CD4-positive, alpha-beta memory T cell (primary cell): ENCODE measurements around the gene BCL7C. TPM values are rescaled to one million over a fixed set of nuclear protein-coding genes. Genes with fewer than 3 reads are reported as not detected.

Source experiments
- CTCF ChIA-PET: fragments of 350-600 bp; sonication (Branson Sonifier 250); formaldehyde crosslinking; loops from one replicate; lab custom pipeline; 2021; ENCODE audit warnings: inconsistent platforms; ENCODE audit not compliant: partially characterized antibody; lab: Charles Lee
- POLR2A ChIA-PET: fragments of 350-600 bp; sonication (Branson Sonifier 250); formaldehyde crosslinking; loops from one replicate; lab custom pipeline; 2021; ENCODE audit not compliant: partially characterized antibody; lab: Charles Lee
- DNase-seq, 5 donors: peaks; one replicate each; pipeline versions ENCODE4 v3.0.0 to v3.0.0-alpha.2; 2020 to 2022; ENCODE audit warnings: mixed read lengths in 1 of 5
- H3K27ac ChIP-seq: one replicate; pipeline ENCODE4 v1.7.0; 2013; ENCODE audit warnings: low read depth, low read length
- H3K27me3 ChIP-seq: 2 replicates; pipeline ENCODE4 v1.7.0; 2013; ENCODE audit warnings: mild to moderate bottlenecking, low read length, moderate library complexity; ENCODE audit not compliant: insufficient read depth
- H3K36me3 ChIP-seq: 2 replicates; pipeline ENCODE4 v1.7.0; 2013; ENCODE audit warnings: mild to moderate bottlenecking, low read length, moderate library complexity; ENCODE audit not compliant: insufficient read depth
- H3K4me1 ChIP-seq: 2 replicates; pipeline ENCODE4 v1.7.0; 2013; ENCODE audit warnings: mild to moderate bottlenecking, low read length, moderate library complexity; ENCODE audit not compliant: insufficient read depth
- H3K4me3 ChIP-seq, 2 donors: one replicate each; pipeline ENCODE4 v1.7.0; 2013; ENCODE audit warnings: low read length in 2 of 2, mild to moderate bottlenecking in 1 of 2
- H3K9me3 ChIP-seq, 2 donors: one replicate each; pipeline ENCODE4 v1.7.0; 2013; ENCODE audit warnings: low read length in 2 of 2, control low read depth in 1 of 2; ENCODE audit not compliant: control insufficient read depth in 1 of 2
- H3K27ac Mint-ChIP-seq, 7 donors: one replicate each; pipeline ENCODE4 v1.8.0; 2020 to 2021; ENCODE audit warnings: mixed read lengths in 7 of 7, mild to moderate bottlenecking in 6 of 7, inconsistent platforms in 3 of 7, moderate library complexity in 3 of 7
- H3K27me3 Mint-ChIP-seq, 2 donors: one replicate each; pipeline ENCODE4 v1.8.0; 2020 to 2021; ENCODE audit warnings: mixed read lengths in 2 of 2
- H3K36me3 Mint-ChIP-seq, 2 donors: one replicate each; pipeline ENCODE4 v1.8.0; 2020 to 2021; ENCODE audit warnings: mixed read lengths in 2 of 2, inconsistent platforms in 1 of 2, mild to moderate bottlenecking in 1 of 2
- H3K4me1 Mint-ChIP-seq, 4 donors: one replicate each; pipeline ENCODE4 v1.8.0; 2020 to 2021; ENCODE audit warnings: mixed read lengths in 4 of 4, mild to moderate bottlenecking in 1 of 4
- H3K4me3 Mint-ChIP-seq, 8 donors: one replicate each; pipeline ENCODE4 v1.8.0; 2020 to 2021; ENCODE audit warnings: mixed read lengths in 8 of 8, mild to moderate bottlenecking in 7 of 8, moderate library complexity in 6 of 8, inconsistent platforms in 3 of 8
- H3K9me3 Mint-ChIP-seq, 8 donors: one replicate each; pipeline ENCODE4 v1.8.0; 2020 to 2021; ENCODE audit warnings: mixed read lengths in 8 of 8, mild to moderate bottlenecking in 5 of 8, inconsistent platforms in 3 of 8, moderate library complexity in 1 of 8
- intact Hi-C: fragments of 100-400 bp; cut with micrococcal nuclease; formaldehyde crosslinking; loops from one replicate; pipeline ENCODE4 v1.15.1; 2023
- polyA plus RNA-seq, 2 donors: library from polyadenylated mRNA; unstranded; fragments of 300-500 nt; fragmentation: Illumina TruSeq; gene quantifications; one replicate each; pipeline ENCODE4 v1.2.3, GENCODE V29; 2021
- total RNA-seq, 2 experiments: library from RNA; stranded (reverse); gene quantifications; one replicate each; pipeline ENCODE4 v1.2.3, GENCODE V29; 2021

The BCL7C gene
- total and polyA plus RNA-seq, 4 experiments from 2014 or later = 25.5 to 53.1 (median 36.3) TPM

DNA sequence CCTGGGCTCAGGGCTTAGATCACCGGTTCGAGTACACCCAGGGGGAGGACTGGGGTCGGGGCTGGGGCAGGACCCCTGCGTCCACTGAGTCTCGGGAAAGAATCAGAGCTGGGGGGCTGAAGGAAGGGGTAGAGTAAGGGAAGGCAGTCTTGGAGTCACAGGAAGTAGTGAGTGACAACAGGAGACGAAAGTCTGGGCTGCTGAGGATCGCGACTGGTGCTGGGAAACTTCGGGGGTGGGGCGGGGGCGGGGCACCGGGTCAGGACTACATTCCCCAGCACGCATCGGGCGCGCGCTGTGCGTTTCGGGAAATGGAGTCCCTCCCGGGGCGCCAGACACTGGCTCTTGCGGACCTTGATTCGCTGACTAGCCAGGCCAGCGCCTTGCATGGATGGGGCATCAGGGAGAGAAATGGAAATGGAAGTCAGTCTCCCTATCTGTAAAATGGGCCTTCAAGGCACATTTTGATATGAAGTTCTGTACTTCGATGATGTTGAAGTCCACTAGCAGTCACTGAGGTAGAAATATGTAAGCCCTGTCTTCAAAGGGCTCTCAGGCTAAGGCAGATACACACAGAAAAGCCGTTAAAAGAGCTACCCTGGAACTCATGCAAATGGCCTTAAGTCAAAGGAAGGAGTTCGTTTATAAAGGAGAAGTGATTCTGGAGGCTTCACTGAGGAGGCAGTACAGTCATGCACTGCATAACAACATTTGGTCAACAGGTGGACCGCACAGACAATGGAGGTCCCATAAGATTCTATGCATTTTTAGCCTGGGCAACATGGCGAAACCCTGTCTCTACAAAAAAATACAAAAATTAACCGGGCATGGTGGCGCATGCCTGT lies 3.2 kb upstream of the BCL7C start:
- ChIA-PET POLR2A (interaction anchor here (0.5 to 10.9 kb wide), 3 partner anchors 21 to 389 kb away, joined by 3 to 177 read pairs (median 4); no protein-coding TSS in a partner anchor), CTCF (interaction anchor here (0.5 to 8.3 kb wide), 4 partner anchors 10 to 84 kb away, joined by 3 to 124 read pairs (median 4); no protein-coding TSS in a partner anchor)
- Histone ChIP-seq H3K27ac (peak overlapping the region; percentile 46), H3K4me3 (no peak overlapping the region), H3K27me3 (no peaks in the 10 kb centered on the region), H3K4me1 (peaks cover 45% of the 10 kb centered on the region), H3K9me3 (no peaks in the 10 kb centered on the region), H3K36me3 (no peaks in the 10 kb centered on the region)
- H3K9me3 Mint-ChIP-seq = peaks cover 0 to 3% (median 0%) of the 10 kb centered on the region in 8 donors
- DNase-seq = peak; percentile 56 to 73 (median 67)
- peaks cover 30 to 58% (median 45%) of the 10 kb centered on the region in 4 donors for H3K4me1 Mint-ChIP-seq
- H3K36me3 Mint-ChIP-seq = peaks cover 0 to 4% of the 10 kb centered on the region in 2 donors
- H3K27ac Mint-ChIP-seq = peak overlapping the region; percentile 83 to 93 (median 90)
- H3K27me3 Mint-ChIP-seq = no peaks in the 10 kb centered on the region
- peak overlapping the region; percentile 45 to 80 (median 68) for H3K4me3 Mint-ChIP-seq
- intact Hi-C loops = loop anchor here (1.0 to 2.0 kb wide), 2 partner anchors 25 to 60 kb away; partner anchors contain the start of gene SETD1A

DNA sequence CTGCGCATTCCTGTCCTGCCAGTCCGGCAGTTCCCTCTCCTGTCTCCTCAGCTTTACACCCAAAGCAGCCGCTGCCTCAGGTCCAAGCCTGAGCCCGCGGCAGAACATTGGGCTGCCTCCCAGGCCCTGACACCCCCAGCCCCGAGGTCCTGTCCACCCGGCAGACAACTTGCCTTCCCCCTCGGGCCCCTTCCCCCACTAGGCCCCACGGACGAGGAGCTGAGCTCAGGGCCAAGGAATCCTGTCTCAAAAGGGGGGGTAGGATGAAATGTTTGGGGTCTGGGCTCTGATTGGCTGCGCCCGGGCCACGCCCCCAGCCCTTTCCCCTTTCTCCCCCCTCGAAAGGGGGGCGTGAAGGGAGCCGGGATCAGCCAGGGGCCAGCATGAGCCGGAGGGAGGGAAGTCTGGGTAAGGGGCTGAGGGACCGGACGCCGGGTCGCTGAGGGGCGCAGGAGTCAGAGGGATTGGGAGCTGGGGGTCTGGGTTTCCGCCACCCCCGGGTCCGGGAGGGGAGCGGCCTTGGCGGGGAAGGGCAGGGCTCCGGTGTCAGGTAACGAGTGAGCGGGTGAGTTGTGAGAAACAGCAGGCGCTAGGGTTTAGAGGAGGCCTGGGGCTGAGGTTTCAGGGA lies 2.5 kb upstream of the BCL7C start, which contains the start of gene CTF1:
Gene CTF1 (plus strand): TSS at position 354 of the 628 bp plus-strand sequence. CDS start 30 bp downstream, at position 384.
- intact Hi-C loops = loop anchor here (2.0 kb wide), 1 partner anchor 60 kb away; the partner anchor contains the start of gene SETD1A
- Histone ChIP-seq H3K4me3 (no peak within 1 kb of the TSS), H3K9me3 (no peaks in the 10 kb centered on the region), H3K4me1 (peaks cover 40% of the 10 kb centered on the region), H3K27me3 (no peaks in the 10 kb centered on the region), H3K27ac (peak within 1 kb of the TSS; percentile 46), H3K36me3 (peaks cover 3% of the 10 kb centered on the region)
- POLR2A ChIA-PET = interaction anchor here (0.5 to 10.9 kb wide), 4 partner anchors 20 to 389 kb away, joined by 3 to 177 read pairs (median 4); no protein-coding TSS in a partner anchor
- H3K9me3 Mint-ChIP-seq = peaks cover 0 to 3% (median 0%) of the 10 kb centered on the region in 8 donors
- peak within 1 kb of the TSS; percentile 83 to 97 (median 90) for H3K27ac Mint-ChIP-seq
- peaks cover 30 to 60% (median 45%) of the 10 kb centered on the region in 4 donors for H3K4me1 Mint-ChIP-seq
- H3K27me3 Mint-ChIP-seq = no peaks in the 10 kb centered on the region
- DNase-seq = no peak
- peak within 1 kb of the TSS; percentile 59 to 88 (median 79) for H3K4me3 Mint-ChIP-seq
- H3K36me3 Mint-ChIP-seq = peaks cover 0 to 6% of the 10 kb centered on the region in 2 donors
- CTCF ChIA-PET = interaction anchor here (0.9 to 8.3 kb wide), 2 partner anchors 52 to 83 kb away, joined by 3 to 124 read pairs; no protein-coding TSS in a partner anchor

DNA sequence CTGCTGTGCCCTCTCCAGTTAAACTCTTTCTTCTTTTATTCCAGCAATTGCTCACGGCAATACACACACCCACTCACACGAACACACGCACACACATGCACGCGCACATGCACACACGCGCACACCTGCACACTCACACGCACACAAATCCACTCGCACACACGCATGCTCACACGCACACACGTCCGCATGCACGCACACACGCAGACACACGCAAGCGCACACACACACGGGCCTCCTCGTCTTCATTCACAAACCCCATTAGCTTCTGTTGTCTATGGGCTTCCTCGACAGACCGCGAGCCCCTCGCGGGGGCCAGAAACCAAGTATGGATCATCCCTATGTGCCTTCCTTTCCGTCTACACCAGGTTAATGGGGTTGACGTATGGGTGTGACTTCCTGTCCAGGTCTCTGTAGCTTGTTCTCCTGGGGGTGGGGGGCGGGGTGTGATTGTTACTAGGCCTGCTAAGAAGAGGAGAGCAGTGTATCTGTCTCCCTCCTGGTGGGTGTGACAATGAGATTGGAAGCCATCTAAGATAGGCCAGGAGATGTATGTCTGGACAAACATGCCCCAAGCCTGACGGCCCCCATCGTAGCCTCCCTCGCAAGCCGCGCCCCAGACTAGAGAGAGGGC lies 1.9 kb upstream of the BCL7C start:
- H3K9me3 Mint-ChIP-seq = peaks cover 0 to 3% (median 0%) of the 10 kb centered on the region in 8 donors
- H3K27ac Mint-ChIP-seq = peak overlapping the region; percentile 52 to 97 (median 81)
- Histone ChIP-seq H3K9me3 (no peaks in the 10 kb centered on the region), H3K4me3 (no peak overlapping the region), H3K4me1 (peaks cover 35% of the 10 kb centered on the region), H3K27ac (peak overlapping the region; percentile 46), H3K36me3 (peaks cover 6% of the 10 kb centered on the region), H3K27me3 (no peaks in the 10 kb centered on the region)
- DNase-seq = peak in 1 of 5 donors; percentile 59
- peak overlapping the region; percentile 23 to 88 (median 79) for H3K4me3 Mint-ChIP-seq
- H3K36me3 Mint-ChIP-seq = peaks cover 0 to 9% of the 10 kb centered on the region in 2 donors
- H3K27me3 Mint-ChIP-seq = no peaks in the 10 kb centered on the region
- CTCF ChIA-PET = interaction anchor here (8.3 kb wide), 1 partner anchor 51 kb away, joined by 124 read pairs; no protein-coding TSS in a partner anchor
- POLR2A ChIA-PET = interaction anchor here (0.6 to 10.9 kb wide), 5 partner anchors 19 to 901 kb away, joined by 4 to 177 read pairs (median 4); partner anchors contain the start of genes FBXL19 and HIRIP3
- peaks cover 27 to 56% (median 42%) of the 10 kb centered on the region in 4 donors for H3K4me1 Mint-ChIP-seq
- intact Hi-C loops = loop anchor here (2.0 kb wide), 1 partner anchor 61 kb away; the partner anchor contains the start of gene SETD1A

DNA sequence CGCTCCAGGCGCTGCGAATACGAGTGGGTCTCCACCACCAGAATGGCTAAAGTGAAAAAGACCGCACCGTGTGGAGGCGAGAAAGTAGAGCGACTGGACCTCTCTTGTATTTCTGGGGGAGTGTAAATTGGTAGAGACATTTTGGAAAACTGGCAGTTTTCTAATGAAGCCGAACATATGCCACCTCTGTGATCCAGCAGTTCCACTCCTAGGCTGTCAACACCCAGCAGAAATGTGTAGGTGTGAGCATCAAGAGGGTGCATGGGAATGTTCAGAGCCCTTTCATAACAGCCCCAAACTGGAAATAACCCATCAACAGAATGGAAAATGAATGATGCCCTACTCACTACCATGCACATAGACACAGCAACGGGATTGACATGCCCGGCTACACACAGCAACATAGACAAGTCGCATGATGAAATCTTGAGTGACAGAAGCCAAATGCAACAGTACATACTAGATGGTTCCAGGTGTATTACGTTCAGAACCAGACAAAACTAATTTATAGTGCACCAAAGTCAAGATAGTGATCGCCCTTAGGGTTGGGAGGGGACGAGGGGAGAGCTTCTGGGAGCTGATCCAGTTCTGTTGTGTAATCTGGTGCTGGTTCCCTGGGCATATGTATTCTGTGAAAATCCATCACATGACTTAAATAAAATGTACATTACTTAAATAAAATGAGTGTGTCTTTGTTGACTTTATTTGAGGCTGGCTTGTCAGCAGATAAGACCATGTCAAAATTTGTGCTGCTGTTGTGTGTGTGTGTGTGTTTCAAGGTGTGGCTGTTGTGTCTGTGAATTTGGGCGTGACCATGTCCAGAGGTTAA lies 877 bp upstream of the BCL7C start:
- ChIA-PET CTCF (no interaction called here), POLR2A (interaction anchor here (1.1 to 10.9 kb wide), 3 partner anchors 18 to 50 kb away, joined by 4 to 177 read pairs (median 6); partner anchors contain the start of gene FBXL19)
- intact Hi-C loops = loop anchor here (1.0 kb wide), 1 partner anchor 19 kb away; no protein-coding TSS in a partner anchor
- Mint-ChIP-seq H3K36me3 (peaks cover 2 to 14% of the 10 kb centered on the region in 2 donors), H3K9me3 (peaks cover 0 to 3% (median 0%) of the 10 kb centered on the region in 8 donors), H3K27me3 (no peaks in the 10 kb centered on the region), H3K4me1 (peaks cover 28 to 53% (median 43%) of the 10 kb centered on the region in 4 donors), H3K27ac (peak overlapping the region; percentile 81 to 97 (median 93)), H3K4me3 (peak overlapping the region; percentile 81 to 91 (median 86))
- H3K9me3 ChIP-seq = no peaks in the 10 kb centered on the region
- H3K4me1 ChIP-seq = peaks cover 35% of the 10 kb centered on the region
- H3K27ac ChIP-seq = peak overlapping the region; percentile 59
- peak overlapping the region in 1 of 2 donors; percentile 34 for H3K4me3 ChIP-seq
- H3K36me3 ChIP-seq = peaks cover 6% of the 10 kb centered on the region
- DNase-seq = no peak
- no peaks in the 10 kb centered on the region for H3K27me3 ChIP-seq

DNA sequence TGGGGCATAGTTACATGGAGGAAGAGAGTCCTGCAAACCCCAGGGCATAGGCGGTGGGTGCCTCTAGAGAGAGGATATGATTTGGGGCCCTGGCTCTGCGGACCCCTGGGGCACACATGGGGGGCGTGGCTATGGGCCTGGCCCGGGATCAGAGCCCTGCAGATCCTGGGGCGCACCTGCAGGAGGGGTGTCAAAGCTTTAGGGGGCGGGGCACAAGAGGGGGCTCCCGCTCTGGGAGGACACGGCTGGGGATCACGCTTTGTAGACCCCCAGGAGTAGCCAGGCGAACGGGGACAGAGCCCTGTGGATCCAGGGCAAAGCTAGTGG lies 497 bp downstream of the BCL7C start:
- peaks cover 31 to 60% (median 44%) of the 10 kb centered on the region in 4 donors for H3K4me1 Mint-ChIP-seq
- intact Hi-C loops = no loop called here

More for the DNA sequence above, 497 bp downstream of the BCL7C start:
- Histone ChIP-seq H3K9me3 (no peaks in the 10 kb centered on the region), H3K27ac (peak overlapping the region; percentile 79), H3K4me1 (peaks cover 35% of the 10 kb centered on the region), H3K4me3 (peak overlapping the region; percentile 52 to 75), H3K27me3 (no peaks in the 10 kb centered on the region), H3K36me3 (peaks cover 14% of the 10 kb centered on the region)
- Mint-ChIP-seq H3K36me3 (peaks cover 11 to 24% of the 10 kb centered on the region in 2 donors), H3K4me3 (peak overlapping the region; percentile 85 to 95 (median 87)), H3K27me3 (no peaks in the 10 kb centered on the region), H3K27ac (peak overlapping the region; percentile 75 to 96 (median 90)), H3K9me3 (peaks cover 0 to 3% (median 0%) of the 10 kb centered on the region in 8 donors)
- POLR2A ChIA-PET = interaction anchor here (0.6 to 6.3 kb wide), 4 partner anchors 9 to 49 kb away, joined by 3 to 85 read pairs (median 11); no protein-coding TSS in a partner anchor
- CTCF ChIA-PET = interaction anchor here (0.9 to 4.3 kb wide), 4 partner anchors 8 to 48 kb away, joined by 3 to 29 read pairs (median 4); no protein-coding TSS in a partner anchor
- DNase-seq = peak in 2 of 5 donors; percentile 17 to 56
